Measurements from ENCODE around the gene GNPTAB.

GNPTAB gene

GRCh38 chr12:101775816-101776215 lies 54.9 kb downstream of the GNPTAB start:
- in situ Hi-C loops (cut with HindIII; ENCODE audit: low sequenced_read_pairs): no loop called here

- in situ Hi-C loops (cut with HindIII; ENCODE audit: low sequenced_read_pairs): no loop called here
These were observed 57.1 kb downstream of the GNPTAB start for GRCh38 chr12:101773650-101774162.

GRCh38 chr12:101772012-101772775 lies 58.6 kb downstream of the GNPTAB start:
- in situ Hi-C loops (cut with HindIII; ENCODE audit: low sequenced_read_pairs): no loop called here

- in situ Hi-C loops (cut with HindIII; ENCODE audit: low sequenced_read_pairs): no loop called here
These were observed 60.9 kb downstream of the GNPTAB start for GRCh38 chr12:101769865-101770264.

- in situ Hi-C loops (cut with HindIII; ENCODE audit: low sequenced_read_pairs): no loop called here
These were observed 62.0 kb downstream of the GNPTAB start for GRCh38 chr12:101768781-101769180.

- in situ Hi-C loops (cut with HindIII; ENCODE audit: low sequenced_read_pairs): no loop called here
These were observed 63.2 kb downstream of the GNPTAB start for GRCh38 chr12:101767537-101767936.

- in situ Hi-C loops (cut with HindIII; ENCODE audit: low sequenced_read_pairs): no loop called here
These were observed 66.5 kb downstream of the GNPTAB start for GRCh38 chr12:101764051-101764792.

- in situ Hi-C loops (cut with HindIII; ENCODE audit: low sequenced_read_pairs): no loop called here
These were observed 67.4 kb downstream of the GNPTAB start for GRCh38 chr12:101763246-101763931.

- in situ Hi-C loops (cut with HindIII; ENCODE audit: low sequenced_read_pairs): no loop called here
These were observed 69.0 kb downstream of the GNPTAB start for GRCh38 chr12:101761781-101762180.

- in situ Hi-C loops (cut with HindIII; ENCODE audit: low sequenced_read_pairs): no loop called here
These were observed 69.4 kb downstream of the GNPTAB start for GRCh38 chr12:101761350-101761749.

- in situ Hi-C loops (cut with HindIII; ENCODE audit: low sequenced_read_pairs): no loop called here
These were observed 71.2 kb downstream of the GNPTAB start for GRCh38 chr12:101759396-101760047.

- in situ Hi-C loops (cut with HindIII; ENCODE audit: low sequenced_read_pairs): no loop called here
These were observed 80.6 kb downstream of the GNPTAB start for GRCh38 chr12:101750152-101750551.

GRCh38 chr12:101749657-101750056 lies 81.1 kb downstream of the GNPTAB start:
- in situ Hi-C loops (cut with HindIII; ENCODE audit: low sequenced_read_pairs): no loop called here

GRCh38 chr12:101748907-101749306 lies 81.9 kb downstream of the GNPTAB start:
- in situ Hi-C loops (cut with HindIII; ENCODE audit: low sequenced_read_pairs): no loop called here

GRCh38 chr12:101747697-101748096 lies 83.1 kb downstream of the GNPTAB start:
- in situ Hi-C loops (cut with HindIII; ENCODE audit: low sequenced_read_pairs): no loop called here

GRCh38 chr12:101746661-101747060 lies 84.1 kb downstream of the GNPTAB start:
- in situ Hi-C loops (cut with HindIII; ENCODE audit: low sequenced_read_pairs): no loop called here

- in situ Hi-C loops (cut with HindIII; ENCODE audit: low sequenced_read_pairs): no loop called here
These were observed 84.6 kb downstream of the GNPTAB start for GRCh38 chr12:101746196-101746595.

- in situ Hi-C loops (cut with HindIII; ENCODE audit: low sequenced_read_pairs): no loop called here
These were observed 85.3 kb downstream of the GNPTAB start for GRCh38 chr12:101745481-101745880.

GRCh38 chr12:101743724-101744472 lies 86.9 kb downstream of the GNPTAB start:
- in situ Hi-C loops (cut with HindIII; ENCODE audit: low sequenced_read_pairs): no loop called here

GRCh38 chr12:101743242-101743641 lies 87.5 kb downstream of the GNPTAB start:
- in situ Hi-C loops (cut with HindIII; ENCODE audit: low sequenced_read_pairs): no loop called here
